GM19452 (cell line): Measurements from ENCODE around the gene DIP2A.

ENCODE experiments used
- ATAC-seq: cut with Tn5 transposase; IDR thresholded peaks from one replicate; pipeline ENCODE4 v1.9.1; 2021; ENCODE audit not compliant: unreplicated experiment

The DIP2A gene

GRCh38 chr21:46616656-46617055, 158.0 kb downstream of the DIP2A start:
- no peak for ATAC-seq

GRCh38 chr21:46617267-46618051, 158.8 kb downstream of the DIP2A start:
- no peak for ATAC-seq

- ATAC-seq, result no peak
Observed at GRCh38 chr21:46618738-46619379, 160.2 kb downstream of the DIP2A start.
